SK-N-SH (cell line): ENCODE results near the gene FOXK2. TPM values are rescaled to one million over a fixed set of nuclear protein-coding genes. Genes with fewer than 3 reads are reported as not detected.

ENCODE experiments used
- CTCF ChIA-PET: fragments of 300-600, 350-600 bp; formaldehyde crosslinking; extraction: SDS; loops from one replicate; lab custom pipeline; 2021; lab: Yijun Ruan, JAX
- POLR2A ChIA-PET: fragments of 350-600 bp; sonication (Branson Sonifier 250); formaldehyde crosslinking; extraction: SDS; loops from one replicate; lab custom pipeline; 2020; ENCODE audit warnings: antibody characterized with exemption, inconsistent platforms; lab: Yijun Ruan, JAX
- DNase-seq: peaks from one replicate; pipeline ENCODE4 v3.0.0; 2012
- H2AFZ ChIP-seq: fragments of 200-600 bp; sonication (generic); 2 replicates; pipeline ENCODE4 v1.8.1; 2016; ENCODE audit warnings: antibody characterized with exemption, mild to moderate bottlenecking, low read depth
- H3F3A ChIP-seq: fragments of 200-600 bp; sonication (generic); replicated peaks from 2 replicates; pipeline ENCODE3; 2016; ENCODE audit warnings: antibody characterized with exemption, mild to moderate bottlenecking; ENCODE audit not compliant: insufficient read depth
- H3K27ac ChIP-seq, 2 experiments: fragments of 200-500 bp in 1 of 2; fragments of 200-600 bp in 1 of 2; sonication (Bioruptor generic) in 1 of 2; sonication (generic), shearing (Covaris generic) in 1 of 2; 2 replicates each; pipeline versions ENCODE4 v1.5.1 to v1.6.1; 2014 to 2016; ENCODE audit warnings: low read depth in 2 of 2, inconsistent platforms in 1 of 2, low read length in 1 of 2, mild to moderate bottlenecking in 1 of 2, mixed read lengths in 1 of 2
- H3K27me3 ChIP-seq: fragments of 200-600 bp; sonication (generic), shearing (Covaris generic); 2 replicates; pipeline ENCODE4 v1.6.1; 2016; ENCODE audit warnings: mixed run types; ENCODE audit not compliant: insufficient read depth
- H3K36me3 ChIP-seq, 2 experiments: fragments of 200-500 bp in 1 of 2; fragments of 200-600 bp in 1 of 2; sonication (Bioruptor generic) in 1 of 2; sonication (generic) in 1 of 2; replicated peaks in 1 of 2; 2 replicates each; pipeline versions ENCODE3 to v1.5.1; 2014 to 2016; ENCODE audit warnings: low read length in 1 of 2, mild to moderate bottlenecking in 1 of 2; ENCODE audit not compliant: insufficient read depth in 2 of 2, control insufficient read depth in 1 of 2
- H3K4me1 ChIP-seq, 2 experiments: fragments of 200-500 bp in 1 of 2; fragments of 200-600 bp in 1 of 2; sonication (Bioruptor generic) in 1 of 2; sonication (generic), shearing (Covaris generic) in 1 of 2; 2 replicates each; pipeline versions ENCODE4 v1.5.1 to v1.6.1; 2014 to 2016; ENCODE audit warnings: low read depth in 1 of 2, low read length in 1 of 2, mixed run types in 1 of 2; ENCODE audit not compliant: insufficient read depth in 2 of 2, control insufficient read depth in 1 of 2
- H3K4me2 ChIP-seq: fragments of 200-600 bp; sonication (generic), shearing (Covaris generic); 2 replicates; pipeline ENCODE4 v1.6.1; 2017; ENCODE audit warnings: mixed run types
- H3K4me3 ChIP-seq, 2 experiments: fragments of 200-500 bp in 1 of 2; fragments of 200-600 bp in 1 of 2; sonication (Bioruptor generic) in 1 of 2; sonication (generic), shearing (Covaris generic) in 1 of 2; 2 replicates each; pipeline versions ENCODE4 v1.5.1 to v1.8.1; 2014 to 2016; ENCODE audit warnings: low read depth in 2 of 2, inconsistent platforms in 1 of 2, low read length in 1 of 2, mild to moderate bottlenecking in 1 of 2, mixed read lengths in 1 of 2, moderate library complexity in 1 of 2
- H3K79me2 ChIP-seq: fragments of 200-600 bp; sonication (generic); 2 replicates; pipeline ENCODE4 v1.8.1; 2017; ENCODE audit warnings: mild to moderate bottlenecking; ENCODE audit not compliant: insufficient read depth
- H3K9ac ChIP-seq: fragments of 200-600 bp; sonication (generic); 2 replicates; pipeline ENCODE4 v1.6.1; 2017; ENCODE audit warnings: mixed run types
- H3K9me2 ChIP-seq: fragments of 200-600 bp; sonication (generic); 2 replicates; pipeline ENCODE4 v1.6.1; 2017; ENCODE audit warnings: mixed run types
- H3K9me3 ChIP-seq: fragments of 200-600 bp; sonication (generic); 2 replicates; pipeline ENCODE4 v1.6.1; 2017; ENCODE audit warnings: mixed run types, mild to moderate bottlenecking, moderate library complexity
- H4K20me1 ChIP-seq: fragments of 200-600 bp; sonication (generic); 2 replicates; pipeline ENCODE4 v1.6.1; 2017; ENCODE audit warnings: mild to moderate bottlenecking, mixed run types; ENCODE audit not compliant: insufficient read depth
- ELF1 ChIP-seq: IDR thresholded peaks from 2 replicates; pipeline ENCODE4 v1.4.0; 2012
- EP300 ChIP-seq, 2 experiments: IDR thresholded peaks; 2 replicates each; pipeline versions ENCODE4 v1.4.0 to v1.6.1; 2012; ENCODE audit warnings: borderline replicate concordance in 1 of 2, low read depth in 1 of 2, low read length in 1 of 2
- FOSL2 ChIP-seq: IDR thresholded peaks from 2 replicates; pipeline ENCODE4 v1.4.0; 2012; ENCODE audit warnings: low read depth, mild to moderate bottlenecking, moderate library complexity, borderline replicate concordance
- GABPA ChIP-seq: IDR thresholded peaks from 2 replicates; pipeline ENCODE4 v1.4.0; 2012; ENCODE audit warnings: low read depth, mild to moderate bottlenecking
- JUND ChIP-seq: IDR thresholded peaks from 2 replicates; pipeline ENCODE4 v1.4.0; 2012
- MEF2A ChIP-seq: IDR thresholded peaks from 2 replicates; pipeline ENCODE4 v1.4.0; 2012; ENCODE audit warnings: low read depth, borderline replicate concordance
- NFIC ChIP-seq: IDR thresholded peaks from 2 replicates; pipeline ENCODE4 v1.4.0; 2012; ENCODE audit warnings: borderline replicate concordance
- RAD21 ChIP-seq: IDR thresholded peaks from 2 replicates; pipeline ENCODE4 v1.6.1; 2012; ENCODE audit warnings: mild to moderate bottlenecking, low read length
- RXRA ChIP-seq: IDR thresholded peaks from 2 replicates; pipeline ENCODE4 v1.4.0; 2012; ENCODE audit warnings: low read depth, mild to moderate bottlenecking, borderline replicate concordance
- SMC3 ChIP-seq: IDR thresholded peaks from 2 replicates; pipeline ENCODE4 v1.6.1; 2012; ENCODE audit warnings: low read depth, low read length, improper control_type of control experiment
- WGBS: methylation state at CpG from one replicate; pipeline ENCODE4 v1.1.6; 2017; ENCODE audit warnings: low lambda C conversion rate; 5-methylcytosine and 5-hydroxymethylcytosine counted together
- polyA plus RNA-seq, 3 experiments: library from polyadenylated mRNA; depleted of rRNA; stranded (reverse); fragments of >200 nt; gene quantifications; 2 replicates each; pipeline ENCODE4 v1.2.3, GENCODE V29; 2012
- TF ChIP-seq, protein P1 (sequence below): fragments of 150-350 bp; IDR thresholded peaks from 2 replicates; pipeline ENCODE4 v1.6.1; 2016; ENCODE audit warnings: mild to moderate bottlenecking, low read depth, low read length
- TF ChIP-seq, protein P2 (sequence below): IDR thresholded peaks from 2 replicates; pipeline ENCODE4 v1.6.1; 2012; ENCODE audit warnings: mild to moderate bottlenecking, low read depth, low read length, moderate library complexity
- TF ChIP-seq, protein P3 (sequence below): fragments of 150-350 bp; IDR thresholded peaks from 2 replicates; pipeline ENCODE4 v1.6.1; 2017; ENCODE audit warnings: antibody characterized with exemption, low read length, low read depth, borderline replicate concordance

FOXK2 gene
- polyA plus RNA-seq, 1 of the 3 experiments (the other 2 are of a cell fraction), result 36.4 TPM

DNA sequence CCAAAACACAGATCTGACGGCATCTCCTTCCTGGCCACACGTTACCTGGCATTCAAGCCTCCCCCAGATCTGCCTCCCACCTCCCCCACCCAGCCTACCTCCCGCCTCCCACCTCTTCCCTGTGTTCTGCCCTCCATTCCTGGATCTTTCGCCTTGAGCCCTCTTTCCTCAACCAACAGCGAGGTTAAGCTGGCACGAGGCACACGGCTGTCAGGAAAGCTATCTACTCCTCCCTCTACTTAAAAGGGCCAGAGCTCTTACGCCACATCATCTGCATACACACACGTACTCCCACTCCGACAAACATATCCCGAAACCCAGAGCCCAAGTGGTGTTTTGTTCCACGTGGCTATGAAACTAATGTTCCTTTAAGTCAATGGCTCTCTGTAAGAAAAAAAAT is 110.7 kb downstream of the FOXK2 start:
- Histone ChIP-seq H3K9me3 (no peaks in the 10 kb centered on the region), H4K20me1 (peaks cover 38% of the 10 kb centered on the region), H3K27me3 (no peaks in the 10 kb centered on the region), H3F3A (no peaks in the 10 kb centered on the region), H3K4me3 (no peak overlapping the region), H3K4me1 (no peaks in the 10 kb centered on the region), H2AFZ (no peak overlapping the region), H3K27ac (no peak overlapping the region), H3K36me3 (peaks cover 39 to 66% of the 10 kb centered on the region in 2 experiments), H3K9ac (no peak overlapping the region), H3K4me2 (no peak overlapping the region), H3K79me2 (peaks cover 88% of the 10 kb centered on the region), H3K9me2 (no peaks in the 10 kb centered on the region)
- ChIA-PET POLR2A (no interaction called here), CTCF (interaction anchor here (1.5 kb wide), 1 partner anchor 14 kb away, joined by 6 read pairs; no protein-coding TSS in a partner anchor)
- TF ChIP-seq, protein P1, sequence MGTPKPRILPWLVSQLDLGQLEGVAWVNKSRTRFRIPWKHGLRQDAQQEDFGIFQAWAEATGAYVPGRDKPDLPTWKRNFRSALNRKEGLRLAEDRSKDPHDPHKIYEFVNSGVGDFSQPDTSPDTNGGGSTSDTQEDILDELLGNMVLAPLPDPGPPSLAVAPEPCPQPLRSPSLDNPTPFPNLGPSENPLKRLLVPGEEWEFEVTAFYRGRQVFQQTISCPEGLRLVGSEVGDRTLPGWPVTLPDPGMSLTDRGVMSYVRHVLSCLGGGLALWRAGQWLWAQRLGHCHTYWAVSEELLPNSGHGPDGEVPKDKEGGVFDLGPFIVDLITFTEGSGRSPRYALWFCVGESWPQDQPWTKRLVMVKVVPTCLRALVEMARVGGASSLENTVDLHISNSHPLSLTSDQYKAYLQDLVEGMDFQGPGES, result no peak
- TF ChIP-seq SMC3 (no peak), NFIC (no peak), RXRA (no peak), JUND (no peak), ELF1 (no peak), EP300 (IDR thresholded peaks at IDR 0.05; ENCODE audit: borderline replicate concordance in 1 of 2, low read depth in 1 of 2, low read length in 1 of 2) (no peak), GABPA (no peak), RAD21 (no peak), FOSL2 (no peak), MEF2A (no peak)
- TF ChIP-seq, protein P2, sequence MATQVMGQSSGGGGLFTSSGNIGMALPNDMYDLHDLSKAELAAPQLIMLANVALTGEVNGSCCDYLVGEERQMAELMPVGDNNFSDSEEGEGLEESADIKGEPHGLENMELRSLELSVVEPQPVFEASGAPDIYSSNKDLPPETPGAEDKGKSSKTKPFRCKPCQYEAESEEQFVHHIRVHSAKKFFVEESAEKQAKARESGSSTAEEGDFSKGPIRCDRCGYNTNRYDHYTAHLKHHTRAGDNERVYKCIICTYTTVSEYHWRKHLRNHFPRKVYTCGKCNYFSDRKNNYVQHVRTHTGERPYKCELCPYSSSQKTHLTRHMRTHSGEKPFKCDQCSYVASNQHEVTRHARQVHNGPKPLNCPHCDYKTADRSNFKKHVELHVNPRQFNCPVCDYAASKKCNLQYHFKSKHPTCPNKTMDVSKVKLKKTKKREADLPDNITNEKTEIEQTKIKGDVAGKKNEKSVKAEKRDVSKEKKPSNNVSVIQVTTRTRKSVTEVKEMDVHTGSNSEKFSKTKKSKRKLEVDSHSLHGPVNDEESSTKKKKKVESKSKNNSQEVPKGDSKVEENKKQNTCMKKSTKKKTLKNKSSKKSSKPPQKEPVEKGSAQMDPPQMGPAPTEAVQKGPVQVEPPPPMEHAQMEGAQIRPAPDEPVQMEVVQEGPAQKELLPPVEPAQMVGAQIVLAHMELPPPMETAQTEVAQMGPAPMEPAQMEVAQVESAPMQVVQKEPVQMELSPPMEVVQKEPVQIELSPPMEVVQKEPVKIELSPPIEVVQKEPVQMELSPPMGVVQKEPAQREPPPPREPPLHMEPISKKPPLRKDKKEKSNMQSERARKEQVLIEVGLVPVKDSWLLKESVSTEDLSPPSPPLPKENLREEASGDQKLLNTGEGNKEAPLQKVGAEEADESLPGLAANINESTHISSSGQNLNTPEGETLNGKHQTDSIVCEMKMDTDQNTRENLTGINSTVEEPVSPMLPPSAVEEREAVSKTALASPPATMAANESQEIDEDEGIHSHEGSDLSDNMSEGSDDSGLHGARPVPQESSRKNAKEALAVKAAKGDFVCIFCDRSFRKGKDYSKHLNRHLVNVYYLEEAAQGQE, result no peak
- TF ChIP-seq, protein P3, sequence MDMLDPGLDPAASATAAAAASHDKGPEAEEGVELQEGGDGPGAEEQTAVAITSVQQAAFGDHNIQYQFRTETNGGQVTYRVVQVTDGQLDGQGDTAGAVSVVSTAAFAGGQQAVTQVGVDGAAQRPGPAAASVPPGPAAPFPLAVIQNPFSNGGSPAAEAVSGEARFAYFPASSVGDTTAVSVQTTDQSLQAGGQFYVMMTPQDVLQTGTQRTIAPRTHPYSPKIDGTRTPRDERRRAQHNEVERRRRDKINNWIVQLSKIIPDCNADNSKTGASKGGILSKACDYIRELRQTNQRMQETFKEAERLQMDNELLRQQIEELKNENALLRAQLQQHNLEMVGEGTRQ, result no peak
- WGBS, result 96% methylated on average over 12 of the region's 12 CpGs
- no peak for DNase-seq
